Stimulated activated CD4-positive, alpha-beta T cell treated with anti-CD3 and anti-CD28 coated beads, Interleukin-15, amount 100 ng/mL, for 24 hours (primary cell): Measurements from ENCODE around the gene FAM107A.
"Not testable (repeated sequence)": the region's sequence is repeated elsewhere in the genome, so short reads cannot be mapped to it uniquely, and the experiment has no call there.

Experiments used
- DNase-seq: peaks from one replicate; pipeline ENCODE4 v3.0.0-alpha.2; 2020

The FAM107A gene

DNA sequence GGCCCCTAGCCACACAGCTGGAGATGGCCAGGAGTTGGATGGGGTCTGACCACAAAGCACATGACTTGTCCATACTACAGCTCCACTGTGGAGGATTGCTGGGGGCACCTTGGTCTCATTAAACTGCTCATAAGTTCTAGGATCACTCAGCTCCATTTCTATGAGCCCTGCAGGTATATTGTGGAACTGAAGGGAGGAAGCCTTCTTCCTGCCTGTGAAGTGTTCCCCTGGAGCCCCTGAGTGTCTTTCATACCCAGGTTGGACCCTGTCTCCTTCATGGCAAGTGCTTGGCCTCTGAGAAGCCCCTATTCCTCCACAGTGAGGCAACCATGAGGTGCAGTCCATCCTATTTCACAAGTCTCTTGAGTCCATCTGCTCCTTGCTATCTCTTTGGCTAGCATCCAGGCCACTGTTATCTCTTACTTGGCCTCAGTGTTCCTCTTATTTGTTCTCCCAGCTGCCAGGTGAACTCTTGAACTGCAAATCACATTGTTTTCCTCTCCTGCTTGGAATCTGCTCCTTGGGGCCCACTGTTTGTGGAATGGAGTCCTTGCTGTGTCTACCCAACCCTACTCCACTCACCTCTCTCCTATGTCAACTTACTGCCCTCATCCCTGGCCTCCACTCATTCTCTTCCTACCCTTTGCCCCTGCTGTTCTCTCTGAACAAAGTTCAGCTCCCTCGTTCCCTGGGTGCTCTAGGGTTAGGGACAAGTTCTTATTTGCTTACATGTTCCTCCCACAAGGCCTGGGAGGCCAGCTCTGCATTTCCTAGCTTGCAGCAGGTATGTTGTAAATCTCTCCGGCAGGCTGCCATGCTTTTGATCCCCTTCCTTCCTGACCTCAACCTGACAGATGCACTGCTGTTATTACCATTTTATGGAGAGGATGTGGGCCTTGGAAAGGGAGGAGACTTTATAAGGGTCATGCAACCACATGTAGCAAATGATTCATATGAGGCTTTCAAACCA is 41.4 kb downstream of the FAM107A start:
- no peak for DNase-seq

DNA sequence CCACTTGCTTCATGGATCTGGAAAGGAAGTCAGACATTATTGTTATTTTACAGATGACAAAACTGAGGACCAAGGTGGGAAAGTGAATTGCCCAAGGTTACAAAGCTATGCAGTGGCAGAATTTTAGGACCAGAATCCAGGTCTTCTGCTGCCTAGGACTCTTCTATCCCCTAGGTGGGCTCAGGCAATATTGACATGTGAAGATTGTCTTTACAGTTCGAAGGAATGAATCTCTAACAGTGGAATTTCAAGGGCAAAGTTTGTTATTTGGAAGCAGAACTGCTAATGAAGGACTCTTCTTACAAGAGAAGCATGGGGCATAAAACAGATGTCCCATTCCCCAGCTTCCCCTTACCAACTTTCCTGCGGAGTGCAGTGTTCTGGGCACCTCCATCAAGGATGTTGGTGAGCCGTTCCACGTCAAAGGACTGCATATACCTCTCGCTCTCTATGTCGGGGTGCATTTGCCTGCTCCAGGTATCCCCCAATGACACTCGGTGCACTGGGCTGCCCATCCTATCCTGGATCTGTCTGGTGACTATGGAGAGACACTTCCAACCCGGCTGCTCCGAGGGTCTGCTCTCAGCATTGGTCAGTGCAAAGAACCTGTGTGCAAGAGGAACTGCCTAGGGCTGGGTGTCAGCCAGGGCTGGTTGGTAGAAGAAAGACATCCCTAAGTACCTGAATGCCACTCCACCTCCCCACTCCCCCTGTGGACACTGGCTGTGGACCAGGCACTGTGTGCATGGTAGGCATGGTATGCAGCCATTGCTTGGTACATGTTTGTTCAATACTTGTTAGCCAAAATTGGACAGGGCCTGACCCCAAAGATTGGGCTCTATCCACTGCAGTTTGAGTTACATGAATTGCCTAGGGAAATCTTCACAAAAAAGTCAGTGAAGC is 42.3 kb downstream of the FAM107A start:
- no peak for DNase-seq

DNA sequence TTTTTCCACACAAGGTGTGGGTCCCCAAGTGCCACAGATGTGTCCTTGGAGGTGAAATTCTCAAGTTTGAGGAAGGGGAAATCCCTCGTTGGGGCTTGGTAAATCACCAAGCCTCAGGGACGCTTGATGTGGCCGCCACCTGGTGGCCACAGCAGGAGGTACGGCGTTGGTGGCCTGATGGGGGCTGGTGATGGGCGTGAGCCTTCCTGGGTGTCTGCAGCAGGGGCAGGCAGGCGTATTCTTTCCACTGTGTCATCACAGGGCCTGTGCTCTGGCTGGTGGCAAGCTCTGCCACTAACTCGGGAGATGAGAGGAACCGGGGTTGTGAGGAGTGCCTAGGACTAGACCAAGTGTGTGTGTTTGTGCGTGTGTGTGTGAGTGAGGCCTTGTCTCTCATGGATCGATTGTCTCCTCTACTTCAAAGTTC is 44.4 kb downstream of the FAM107A start:
- DNase-seq: peak; percentile 88

- DNase-seq: no peak
Measured at GRCh38 chr3:58531956-58532355, 45.2 kb downstream of the FAM107A start.

GRCh38 chr3:58531555-58531954 is 45.6 kb downstream of the FAM107A start:
- no peak for DNase-seq

DNA sequence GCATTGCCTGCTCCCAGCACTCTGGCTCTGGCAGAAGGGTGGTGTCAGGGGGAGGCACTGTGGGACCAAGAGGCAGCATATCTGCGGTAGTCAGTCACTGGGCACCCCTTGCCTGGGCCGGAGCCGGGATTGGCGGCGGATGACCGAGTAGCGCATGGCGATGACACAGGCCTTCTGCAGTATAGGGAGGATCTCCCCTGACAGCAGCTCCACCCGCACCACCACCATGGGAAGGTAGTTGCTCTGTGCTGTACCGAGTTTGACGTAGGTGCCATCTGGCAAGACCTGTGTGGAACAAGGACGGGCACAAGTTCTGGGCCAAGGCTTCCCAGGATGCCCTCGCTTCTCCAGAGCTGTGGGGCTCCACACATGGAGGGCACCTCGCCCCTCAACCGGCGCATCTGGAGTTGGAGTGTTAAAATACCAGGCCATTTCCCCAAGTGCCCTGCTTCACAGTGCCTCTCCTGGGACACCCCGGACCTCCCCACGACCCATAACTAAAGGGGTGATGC is 46.8 kb downstream of the FAM107A start:
- DNase-seq: no peak

- DNase-seq: no peak
Measured at GRCh38 chr3:58529516-58530353, 47.5 kb downstream of the FAM107A start.

- DNase-seq: no peak
Measured at GRCh38 chr3:58528629-58529028, 48.6 kb downstream of the FAM107A start.

DNA sequence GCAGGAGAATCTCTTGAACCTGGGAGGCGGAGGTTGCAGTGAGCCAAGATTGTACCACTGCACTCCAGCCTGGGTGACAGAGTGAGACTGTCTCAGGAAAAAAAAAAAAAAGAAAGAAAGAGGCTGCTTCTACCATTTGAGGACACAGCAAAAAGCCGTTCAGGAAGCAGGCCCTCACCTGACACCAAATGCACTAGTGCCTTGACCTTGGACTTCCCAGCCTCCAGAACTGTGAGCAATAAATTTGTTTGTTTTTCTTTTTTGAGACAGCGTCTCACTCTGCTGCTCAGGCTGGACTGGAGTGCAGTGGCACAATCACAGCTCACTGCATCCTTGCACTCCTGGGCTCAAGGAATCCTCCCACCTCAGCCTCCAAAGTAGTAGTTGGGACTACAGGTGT is 49.8 kb downstream of the FAM107A start:
- DNase-seq: not testable (repeated sequence)

GRCh38 chr3:58526515-58526957 is 50.7 kb downstream of the FAM107A start:
- no peak for DNase-seq

DNA sequence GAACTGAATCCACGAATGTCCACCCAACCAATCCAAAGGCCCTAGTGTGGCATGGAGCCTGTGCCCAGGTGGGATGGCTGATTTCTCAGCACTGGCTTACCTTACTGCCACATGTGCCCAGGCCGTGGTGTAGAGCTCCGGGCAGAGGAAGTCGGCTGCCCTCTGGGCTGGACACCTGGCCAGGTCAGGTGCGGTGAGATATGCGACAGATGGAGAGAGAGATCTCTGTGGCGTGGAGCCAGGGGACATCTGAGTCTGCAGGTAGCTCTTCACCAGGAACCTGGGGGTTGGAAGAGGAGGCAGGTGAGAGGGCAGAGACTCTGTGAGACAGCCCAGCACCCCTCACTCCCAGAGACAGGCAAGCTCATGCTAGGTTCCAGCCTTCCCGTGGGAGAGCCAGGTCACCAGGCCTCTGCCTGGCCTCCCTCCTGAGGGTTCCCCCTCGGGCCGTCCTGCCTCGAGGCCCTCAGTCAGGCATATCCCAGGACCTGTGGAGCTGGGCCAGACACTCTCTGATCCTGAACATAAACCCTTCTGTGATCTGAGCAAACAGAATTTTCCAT is 52.8 kb downstream of the FAM107A start:
- no peak for DNase-seq

GRCh38 chr3:58522759-58523425 is 54.3 kb downstream of the FAM107A start:
- DNase-seq: no peak

- no peak for DNase-seq
Measured at GRCh38 chr3:58521917-58522631, 55.1 kb downstream of the FAM107A start.

DNA sequence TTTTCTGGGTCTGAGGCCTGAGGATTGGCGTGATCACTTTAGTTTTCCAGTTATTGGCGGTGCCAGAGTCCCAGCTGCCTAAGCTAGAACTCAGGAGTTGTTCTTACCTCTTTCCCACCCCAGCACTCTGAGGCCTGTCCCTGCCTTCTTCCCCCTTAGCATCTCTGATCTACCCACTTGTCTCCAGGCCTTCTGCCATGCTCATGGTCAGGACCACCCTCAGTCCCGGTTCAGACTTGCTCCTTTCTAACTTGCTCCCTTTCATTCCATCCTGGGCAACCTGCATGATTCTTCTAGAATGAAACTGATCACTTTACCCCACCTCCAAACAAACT is 55.9 kb downstream of the FAM107A start:
- no peak for DNase-seq

- DNase-seq: no peak
Measured at GRCh38 chr3:58520403-58521335, 56.5 kb downstream of the FAM107A start.

DNA sequence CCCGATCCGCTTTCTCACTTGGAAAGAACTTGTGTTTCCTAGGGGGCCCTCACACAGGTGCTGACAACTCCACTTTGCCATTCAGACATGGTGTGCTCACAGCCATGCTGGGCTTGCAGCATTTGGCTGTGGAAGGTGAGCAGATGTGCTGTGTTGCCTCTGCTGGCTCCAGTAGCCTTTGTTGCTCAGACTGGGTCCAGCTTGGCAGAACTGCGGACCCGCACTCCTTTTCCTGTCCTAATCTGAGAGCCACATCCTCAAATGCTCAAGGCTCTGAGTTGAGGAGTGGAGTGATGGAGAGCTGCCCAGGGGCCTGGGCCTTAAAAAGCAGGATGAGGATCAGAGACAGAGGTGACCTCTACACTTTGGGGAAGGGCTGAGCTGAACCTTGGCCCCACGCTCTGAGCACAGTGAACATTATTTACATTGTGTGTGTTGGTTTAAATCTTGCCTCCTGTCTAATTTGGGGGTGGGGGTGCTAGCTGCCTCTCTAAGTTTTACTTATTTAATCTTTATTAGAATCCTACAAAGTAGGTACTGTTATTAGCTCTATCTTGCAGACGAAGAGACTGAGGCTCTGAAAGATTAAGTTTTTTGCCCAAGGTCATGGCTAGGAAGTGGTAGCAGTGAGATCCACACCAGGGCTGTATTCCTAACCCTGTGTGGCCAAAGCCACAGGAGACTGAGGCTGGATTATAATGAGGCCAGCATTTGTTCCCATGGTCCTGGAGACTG is 57.4 kb downstream of the FAM107A start:
- DNase-seq: no peak

DNA sequence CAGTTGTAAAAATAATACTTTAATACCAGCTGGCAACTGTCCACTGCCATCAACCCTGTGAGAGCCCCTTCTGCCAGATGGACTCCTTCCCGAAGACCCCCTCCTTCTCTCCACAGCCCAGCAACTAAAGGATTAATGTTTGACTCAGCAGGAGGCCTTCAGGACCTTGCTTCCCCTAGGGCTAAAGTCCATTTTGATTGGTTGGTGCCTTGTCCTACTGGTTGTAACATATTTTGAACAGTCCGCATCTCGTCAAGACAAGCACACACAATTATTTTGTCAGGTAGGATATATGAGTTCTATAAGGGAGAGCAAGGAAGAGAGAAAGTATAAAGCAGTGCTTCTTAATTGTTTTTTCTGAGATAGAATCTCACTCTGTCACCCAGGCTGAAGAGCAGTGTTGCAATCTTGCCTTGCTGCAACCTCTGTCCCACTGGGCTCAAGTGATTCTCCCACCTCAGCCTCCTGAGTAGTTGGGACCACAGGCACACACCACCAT is 58.9 kb downstream of the FAM107A start:
- no peak for DNase-seq

GRCh38 chr3:58514405-58514804 is 62.8 kb downstream of the FAM107A start:
- no peak for DNase-seq
